MM.1S (cell line): ENCODE results near the gene CDT1.

Experiments used
- DNase-seq: peaks from one replicate; pipeline ENCODE4 v3.0.0-alpha.2; 2015
- H2AFZ ChIP-seq: fragments of 300-600 bp; sonication (generic); 2 replicates; pipeline ENCODE4 v1.6.0; 2016; ENCODE audit warnings: antibody characterized with exemption, low read length
- H3F3A ChIP-seq: fragments of 300-600 bp; sonication (generic); 2 replicates; pipeline ENCODE4 v1.6.1; 2016; ENCODE audit warnings: mild to moderate bottlenecking, antibody characterized with exemption, low read length, moderate library complexity, mixed read lengths; ENCODE audit not compliant: insufficient read depth
- H3K27ac ChIP-seq: fragments of 300-600 bp; sonication (generic); 2 replicates; pipeline ENCODE4 v1.5.1; 2016; ENCODE audit warnings: mild to moderate bottlenecking, low read length
- H3K27me3 ChIP-seq: fragments of 300-600 bp; sonication (generic); replicated peaks from 2 replicates; pipeline ENCODE4 v1.6.0; 2016; ENCODE audit warnings: low read length; ENCODE audit not compliant: insufficient read depth
- H3K36me3 ChIP-seq: fragments of 300-600 bp; sonication (generic); replicated peaks from 2 replicates; pipeline ENCODE4 v1.6.1; 2016; ENCODE audit warnings: mild to moderate bottlenecking, low read length, mixed read lengths; ENCODE audit not compliant: insufficient read depth
- H3K4me1 ChIP-seq: fragments of 300-600 bp; sonication (generic); 2 replicates; pipeline ENCODE4 v1.6.1; 2016; ENCODE audit warnings: low read length, mixed read lengths
- H3K4me2 ChIP-seq: fragments of 300-600 bp; sonication (generic); 2 replicates; pipeline ENCODE4 v1.6.0; 2016; ENCODE audit warnings: low read depth, low read length
- H3K4me3 ChIP-seq: fragments of 300-600 bp; sonication (generic); 2 replicates; pipeline ENCODE4 v1.5.1; 2016; ENCODE audit warnings: low read length, mixed read lengths
- H3K79me2 ChIP-seq: fragments of 300-600 bp; sonication (generic); 2 replicates; pipeline ENCODE4 v1.6.1; 2016; ENCODE audit warnings: mixed run types, low read length, mixed read lengths
- H3K9ac ChIP-seq: fragments of 300-600 bp; sonication (generic); 2 replicates; pipeline ENCODE4 v1.6.1; 2016; ENCODE audit warnings: low read length, mixed read lengths
- H3K9me2 ChIP-seq: fragments of 300-600 bp; sonication (generic); replicated peaks from 2 replicates; pipeline ENCODE4 v1.6.1; 2016; ENCODE audit warnings: mild to moderate bottlenecking, low read length, mixed read lengths; ENCODE audit not compliant: insufficient read depth
- H3K9me3 ChIP-seq: fragments of 300-600 bp; sonication (generic); replicated peaks from 2 replicates; pipeline ENCODE4 v1.6.1; 2016; ENCODE audit warnings: mild to moderate bottlenecking, low read length, mixed read lengths; ENCODE audit not compliant: insufficient read depth
- H4K20me1 ChIP-seq: fragments of 300-600 bp; sonication (generic); 2 replicates; pipeline ENCODE4 v1.6.1; 2016; ENCODE audit warnings: mild to moderate bottlenecking, low read length, moderate library complexity, mixed read lengths; ENCODE audit not compliant: insufficient read depth
- EZH2 ChIP-seq: fragments of 300-600 bp; sonication (generic); optimal IDR thresholded peaks from 2 replicates; pipeline ENCODE3; 2017; ENCODE audit warnings: low read depth, mild to moderate bottlenecking, antibody characterized with exemption, low read length, mixed read lengths
- EZH2phosphoT487 ChIP-seq: fragments of 300-600 bp; sonication (generic); IDR thresholded peaks from 2 replicates; pipeline ENCODE4 v1.6.1; 2018; ENCODE audit warnings: antibody characterized with exemption, low read length
- TF ChIP-seq, protein P1 (sequence below): fragments of 300-600 bp; sonication (generic); IDR thresholded peaks from 2 replicates; pipeline ENCODE4 v1.5.1; 2016; ENCODE audit warnings: antibody characterized with exemption, low read length, mixed read lengths

The CDT1 gene

DNA sequence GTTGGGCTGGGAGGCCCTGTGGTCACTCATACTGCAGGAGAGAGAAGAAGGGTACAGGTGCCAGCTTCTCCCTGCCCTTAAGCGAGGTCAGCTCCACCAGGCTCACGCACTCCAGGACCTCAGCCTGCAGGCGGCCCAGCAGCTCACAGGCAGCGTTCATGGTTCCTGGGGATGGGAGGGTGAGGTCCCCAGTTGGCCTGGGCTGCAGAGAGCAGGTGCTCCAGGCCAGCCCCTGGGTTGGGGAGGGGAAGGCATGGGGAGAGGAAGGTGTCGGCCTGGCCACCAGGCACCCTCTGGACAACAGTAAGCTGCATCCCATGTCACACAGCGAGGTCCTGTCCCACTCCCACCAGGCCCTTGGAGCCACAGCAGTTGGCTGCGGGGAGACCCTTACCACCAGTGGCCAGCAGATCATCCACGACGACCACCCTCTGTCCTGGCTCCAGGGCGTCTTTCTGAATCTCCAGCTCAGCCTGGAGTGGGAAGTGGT lies 6.1 kb downstream of the CDT1 start:
- no peaks in the 10 kb centered on the region for H3K9me3 ChIP-seq
- DNase-seq = no peak
- no peak overlapping the region for H2AFZ ChIP-seq
- peak overlapping the region; percentile 70; the same call in 1 of the 2 replicates for H3K4me3 ChIP-seq
- peaks cover 10% of the 10 kb centered on the region; the same call in 1 of the 2 replicates for H3F3A ChIP-seq
- TF ChIP-seq, protein P1, sequence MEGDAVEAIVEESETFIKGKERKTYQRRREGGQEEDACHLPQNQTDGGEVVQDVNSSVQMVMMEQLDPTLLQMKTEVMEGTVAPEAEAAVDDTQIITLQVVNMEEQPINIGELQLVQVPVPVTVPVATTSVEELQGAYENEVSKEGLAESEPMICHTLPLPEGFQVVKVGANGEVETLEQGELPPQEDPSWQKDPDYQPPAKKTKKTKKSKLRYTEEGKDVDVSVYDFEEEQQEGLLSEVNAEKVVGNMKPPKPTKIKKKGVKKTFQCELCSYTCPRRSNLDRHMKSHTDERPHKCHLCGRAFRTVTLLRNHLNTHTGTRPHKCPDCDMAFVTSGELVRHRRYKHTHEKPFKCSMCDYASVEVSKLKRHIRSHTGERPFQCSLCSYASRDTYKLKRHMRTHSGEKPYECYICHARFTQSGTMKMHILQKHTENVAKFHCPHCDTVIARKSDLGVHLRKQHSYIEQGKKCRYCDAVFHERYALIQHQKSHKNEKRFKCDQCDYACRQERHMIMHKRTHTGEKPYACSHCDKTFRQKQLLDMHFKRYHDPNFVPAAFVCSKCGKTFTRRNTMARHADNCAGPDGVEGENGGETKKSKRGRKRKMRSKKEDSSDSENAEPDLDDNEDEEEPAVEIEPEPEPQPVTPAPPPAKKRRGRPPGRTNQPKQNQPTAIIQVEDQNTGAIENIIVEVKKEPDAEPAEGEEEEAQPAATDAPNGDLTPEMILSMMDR = no peak
- TF ChIP-seq EZH2 (no peak), EZH2phosphoT487 (no peak)
- H4K20me1 ChIP-seq = no peaks in the 10 kb centered on the region
- peak overlapping the region; percentile 92; the same call in 1 of the 2 replicates for H3K4me2 ChIP-seq
- H3K36me3 ChIP-seq = no peaks in the 10 kb centered on the region
- H3K9me2 ChIP-seq = no peaks in the 10 kb centered on the region
- peaks cover 6% of the 10 kb centered on the region; the same call in 1 of the 2 replicates for H3K4me1 ChIP-seq
- peak overlapping the region; percentile 61; the same call in 1 of the 2 replicates for H3K27ac ChIP-seq
- H3K9ac ChIP-seq = peak overlapping the region; percentile 75; the same call in 1 of the 2 replicates
- H3K27me3 ChIP-seq = no peaks in the 10 kb centered on the region
- peaks cover 52% of the 10 kb centered on the region for H3K79me2 ChIP-seq

DNA sequence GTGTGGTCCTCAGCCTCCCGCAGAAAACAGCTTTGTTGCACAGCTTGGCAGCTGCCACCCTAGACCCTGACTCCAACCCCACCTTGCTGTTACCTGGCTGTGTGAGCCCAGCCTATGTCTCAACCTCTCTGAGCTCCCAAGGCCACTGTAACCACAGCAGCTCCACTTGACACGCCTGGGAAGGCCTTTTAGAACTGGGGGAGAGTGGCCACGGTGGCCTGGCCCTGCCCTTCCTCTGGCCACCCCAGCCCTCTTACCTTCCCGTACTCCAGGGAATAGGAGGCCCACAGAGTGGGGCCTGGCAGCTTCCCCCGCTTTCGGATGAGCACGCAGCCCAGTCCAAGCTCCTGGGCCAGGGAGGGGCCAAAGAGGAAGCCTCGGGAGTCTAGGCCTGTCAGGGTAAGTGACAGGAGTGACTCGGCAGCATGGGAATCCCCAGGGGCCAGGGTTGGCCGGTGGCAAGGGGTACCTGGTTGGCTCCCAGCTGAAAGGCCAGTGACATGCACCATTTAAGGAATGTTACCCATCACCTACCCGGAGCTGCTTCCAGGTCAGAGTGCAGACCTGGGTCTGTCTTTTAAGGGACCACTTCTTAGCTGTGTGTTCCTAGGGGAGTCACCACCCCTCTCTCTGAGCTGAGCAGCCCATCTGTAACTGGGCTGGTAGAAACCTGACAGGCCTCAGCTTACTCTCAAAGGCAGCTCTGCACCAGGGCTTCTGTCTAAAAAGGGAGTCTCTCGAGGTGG lies 6.8 kb downstream of the CDT1 start:
- H3K4me1 ChIP-seq = peaks cover 6% of the 10 kb centered on the region; the same call in 1 of the 2 replicates
- peaks cover 10% of the 10 kb centered on the region; the same call in 1 of the 2 replicates for H3F3A ChIP-seq
- peak overlapping the region; percentile 70 for H3K4me3 ChIP-seq
- TF ChIP-seq EZH2 = no peak
- no peaks in the 10 kb centered on the region for H3K9me2 ChIP-seq
- H3K79me2 ChIP-seq = peaks cover 46% of the 10 kb centered on the region
- no peaks in the 10 kb centered on the region for H3K36me3 ChIP-seq
- no peaks in the 10 kb centered on the region for H3K9me3 ChIP-seq
- no peak for DNase-seq
- peak overlapping the region; percentile 92 for H3K4me2 ChIP-seq
- no peak overlapping the region for H2AFZ ChIP-seq
- peak overlapping the region; percentile 61; the same call in 1 of the 2 replicates for H3K27ac ChIP-seq
- peak overlapping the region; percentile 75; the same call in 1 of the 2 replicates for H3K9ac ChIP-seq
- H3K27me3 ChIP-seq = 0 out of 2 replicates have a peak, but pooled peaks cover under 1% of the 10 kb centered on the region
- no peaks in the 10 kb centered on the region for H4K20me1 ChIP-seq

DNA sequence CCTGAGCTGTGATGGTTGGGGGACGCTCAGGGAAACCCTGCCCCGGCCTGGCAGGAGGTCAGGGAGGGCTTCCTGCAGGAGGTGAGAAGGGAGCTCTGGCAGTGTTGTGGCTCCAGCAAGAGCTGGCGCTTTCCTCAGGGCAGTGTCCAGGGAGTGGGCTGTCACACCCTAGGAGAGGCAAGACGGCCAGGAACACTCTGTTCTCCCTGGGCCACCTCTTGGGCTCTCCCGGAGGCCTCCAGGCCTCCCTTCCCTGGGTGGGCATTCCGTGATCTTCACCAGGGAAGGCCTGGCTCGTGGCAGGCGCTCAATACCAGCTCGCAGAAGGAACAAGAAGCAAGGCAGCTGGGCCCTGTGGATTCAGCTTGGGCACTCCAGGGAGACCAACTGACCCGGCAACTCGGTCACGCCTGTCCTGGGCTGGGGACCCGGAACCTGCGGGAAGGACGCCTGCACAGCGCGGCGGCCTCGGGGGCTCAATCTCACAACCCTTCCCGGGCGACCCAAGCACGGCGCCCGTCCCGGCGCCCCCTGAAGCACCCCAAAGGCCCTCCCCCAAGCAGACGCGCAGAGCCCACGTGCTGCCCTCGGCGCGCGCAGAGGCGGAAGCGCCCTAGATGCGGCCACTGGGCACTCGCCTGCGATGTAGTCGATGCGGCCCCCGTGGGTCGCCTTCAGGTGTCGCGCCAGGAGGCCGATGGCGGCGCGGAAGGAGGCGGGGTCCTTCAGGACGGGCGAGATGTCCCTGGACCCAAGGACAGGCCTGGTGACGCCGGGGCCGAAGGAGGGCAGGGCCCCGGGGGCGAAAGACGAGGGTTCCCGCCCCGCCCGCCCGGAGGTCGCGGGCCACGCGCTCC lies 7.6 kb downstream of the CDT1 start:
- H4K20me1 ChIP-seq = no peaks in the 10 kb centered on the region
- peaks cover 6% of the 10 kb centered on the region; the same call in 1 of the 2 replicates for H3K4me1 ChIP-seq
- no peaks in the 10 kb centered on the region for H3K9me2 ChIP-seq
- peak; percentile 63 for DNase-seq
- H2AFZ ChIP-seq = no peak overlapping the region
- H3K9me3 ChIP-seq = no peaks in the 10 kb centered on the region
- no peak for TF ChIP-seq EZH2
- no peak for TF ChIP-seq EZH2phosphoT487
- TF ChIP-seq, protein P1 = no peak
- H3K27ac ChIP-seq = peak overlapping the region; percentile 61; the same call in 1 of the 2 replicates
- peak overlapping the region; percentile 70 for H3K4me3 ChIP-seq
- peak overlapping the region; percentile 92 for H3K4me2 ChIP-seq
- peaks cover 38% of the 10 kb centered on the region for H3K79me2 ChIP-seq
- peaks cover 10% of the 10 kb centered on the region; the same call in 1 of the 2 replicates for H3F3A ChIP-seq
- H3K9ac ChIP-seq = peak overlapping the region; percentile 75
- 0 out of 2 replicates have a peak, but pooled peaks cover 4% of the 10 kb centered on the region for H3K27me3 ChIP-seq
- no peaks in the 10 kb centered on the region for H3K36me3 ChIP-seq
